ENCODE results near the gene HEATR3.

The HEATR3 gene

GRCh38 chr16:50093607-50094539 lies 28.1 kb downstream of the HEATR3 start:
- no peak overlapping the region for H3K4me3 ChIP-seq (ENCODE audit: low read depth, low read length)

GRCh38 chr16:50096791-50097190 lies 31.0 kb downstream of the HEATR3 start:
- H3K4me3 ChIP-seq (ENCODE audit: low read depth, low read length), result no peak overlapping the region
- TF ChIP-seq CTCF (IDR thresholded peaks at IDR 0.05; ENCODE audit: low read depth, low read length), result no peak

More at GRCh38 chr16:50093607-50094539, 28.1 kb downstream of the HEATR3 start:
- no peak for TF ChIP-seq CTCF (IDR thresholded peaks at IDR 0.05; ENCODE audit: low read depth, low read length)

- TF ChIP-seq CTCF (IDR thresholded peaks at IDR 0.05; ENCODE audit: low read depth, low read length), result no peak
- no peak overlapping the region for H3K4me3 ChIP-seq (ENCODE audit: low read depth, low read length)
Observed at GRCh38 chr16:50099957-50100648, 34.3 kb downstream of the HEATR3 start.

GRCh38 chr16:50102051-50102746 lies 36.4 kb downstream of the HEATR3 start:
- no peak for TF ChIP-seq CTCF (IDR thresholded peaks at IDR 0.05; ENCODE audit: low read depth, low read length)
- no peak overlapping the region for H3K4me3 ChIP-seq (ENCODE audit: low read depth, low read length)

GRCh38 chr16:50103764-50104163 lies 38.0 kb downstream of the HEATR3 start:
- H3K4me3 ChIP-seq (ENCODE audit: low read depth, low read length), result no peak overlapping the region
- no peak for TF ChIP-seq CTCF (IDR thresholded peaks at IDR 0.05; ENCODE audit: low read depth, low read length)

GRCh38 chr16:50114357-50115129 lies 48.8 kb downstream of the HEATR3 start:
- H3K4me3 ChIP-seq (ENCODE audit: low read depth, low read length), result no peak overlapping the region
- TF ChIP-seq CTCF (IDR thresholded peaks at IDR 0.05; ENCODE audit: low read depth, low read length), result no peak
